A549 (cell line): ENCODE measurements around the gene ACTN1. TPM values are rescaled to one million over a fixed set of nuclear protein-coding genes. Genes with fewer than 3 reads are reported as not detected.

Experiments used
- ATAC-seq, 2 experiments: fragments of 200-7000 bp in 1 of 2; fragments of >200 bp in 1 of 2; cut with Nextera tagmentation in 1 of 2; cut with Tn5 transposase in 1 of 2; 3 replicates each; pipeline versions ENCODE4 v1.8.0 to v1.9.1; 2018 to 2020; ENCODE audit warnings: mild to moderate bottlenecking in 1 of 2, moderate library complexity in 1 of 2
- CTCF ChIA-PET: fragments of 300-600 bp; sonication (Branson Sonifier 250); formaldehyde crosslinking; extraction: SDS; loops from one replicate; lab custom pipeline; 2021; ENCODE audit warnings: antibody characterized with exemption, inconsistent platforms; lab: Yijun Ruan, JAX
- POLR2A ChIA-PET: fragments of 350-600 bp; formaldehyde crosslinking; extraction: SDS; loops from one replicate; lab custom pipeline; 2021; ENCODE audit warnings: antibody characterized with exemption, inconsistent platforms; lab: Yijun Ruan, JAX
- DNase-seq, 2 experiments: peaks; one replicate each; pipeline versions ENCODE4 v3.0.0 to v3.0.0-alpha.2; 2011 to 2016; ENCODE audit warnings: low read depth in 1 of 2, low spot score in 1 of 2
- FAIRE-seq: peaks from 2 replicates; lab custom pipeline; 2011; peaks lifted over from hg19 to GRCh38; lab: Jason Lieb, UNC
- H3K27ac ChIP-seq, 2 experiments: fragments of >200 bp; sonication (Bioruptor Twin); formaldehyde crosslinking; 3 replicates each; pipeline ENCODE4 v1.5.1; 2016 to 2017
- H3K4me1 ChIP-seq: fragments of >200 bp; sonication (Bioruptor Twin); formaldehyde crosslinking; 3 replicates; pipeline ENCODE4 v1.6.1; 2016
- H3K4me2 ChIP-seq: fragments of >200 bp; sonication (Bioruptor Twin); formaldehyde crosslinking; 3 replicates; pipeline ENCODE4 v1.6.1; 2016
- H3K4me3 ChIP-seq: fragments of >200 bp; sonication (Bioruptor Twin); formaldehyde crosslinking; 3 replicates; pipeline ENCODE4 v1.5.1; 2016
- H3K9me3 ChIP-seq: fragments of >200 bp; sonication (Bioruptor Twin); formaldehyde crosslinking; 3 replicates; pipeline ENCODE4 v1.6.1; 2016
- CHD2 ChIP-seq: fragments of 150-350 bp; IDR thresholded peaks from 2 replicates; pipeline ENCODE4 v1.6.1; 2014; ENCODE audit warnings: low read length; ENCODE audit not compliant: partially characterized antibody
- CHD4 ChIP-seq: fragments of 200-600 bp; sonication (generic); IDR thresholded peaks from 2 replicates; pipeline ENCODE4 v1.6.1; 2016; ENCODE audit warnings: antibody characterized with exemption, mild to moderate bottlenecking, borderline replicate concordance
- EHMT2 ChIP-seq: fragments of 200-600 bp; sonication (generic); IDR thresholded peaks from 2 replicates; pipeline ENCODE4 v1.6.1; 2016; ENCODE audit warnings: antibody characterized with exemption, low read depth, mild to moderate bottlenecking, moderate library complexity
- FOXS1 ChIP-seq: fragments of 250-450 bp; sonication (Bioruptor Pico); IDR thresholded peaks from 2 replicates; pipeline ENCODE4 v1.5.0; 2020; ENCODE audit warnings: mild to moderate bottlenecking, moderate library complexity
- HDAC2 ChIP-seq: fragments of 200-600 bp; sonication (generic); IDR thresholded peaks from 2 replicates; pipeline ENCODE4 v1.6.1; 2016
- HOXB13 ChIP-seq: fragments of 250-450 bp; sonication (Bioruptor Pico); IDR thresholded peaks from 2 replicates; pipeline ENCODE4 v1.5.0; 2020; ENCODE audit warnings: low read depth, mild to moderate bottlenecking, moderate library complexity
- HOXB5 ChIP-seq: fragments of 250-450 bp; sonication (Bioruptor Pico); IDR thresholded peaks from 2 replicates; pipeline ENCODE4 v1.5.0; 2020; ENCODE audit warnings: mild to moderate bottlenecking, moderate library complexity
- JUNB ChIP-seq: fragments of >200 bp; sonication (Bioruptor Twin); formaldehyde crosslinking; IDR thresholded peaks from 2 replicates; pipeline ENCODE4 v1.6.1; 2016
- MAFK ChIP-seq: fragments of 450-650 bp; IDR thresholded peaks from 2 replicates; pipeline ENCODE4 v1.6.1; 2014; ENCODE audit not compliant: partially characterized antibody
- MYC ChIP-seq: IDR thresholded peaks from 2 replicates; pipeline ENCODE4 v1.6.1; 2012; ENCODE audit warnings: mild to moderate bottlenecking, inconsistent platforms, low read length, improper control_type of control experiment, borderline replicate concordance
- RAD21 ChIP-seq, 2 experiments: fragments of >200 bp in 1 of 2; sonication (Bioruptor Twin) in 1 of 2; formaldehyde crosslinking in 1 of 2; IDR thresholded peaks in 1 of 2; conservative IDR thresholded peaks in 1 of 2; 2 replicates in 1 of 2; 3 replicates in 1 of 2; pipeline ENCODE4 v1.6.1; 2012 to 2018; ENCODE audit warnings: inconsistent platforms in 1 of 2
- RFX5 ChIP-seq: fragments of 450-650 bp; IDR thresholded peaks from 2 replicates; pipeline ENCODE4 v1.7.1; 2014; ENCODE audit warnings: antibody characterized with exemption, mild to moderate bottlenecking, moderate library complexity
- SREBF2 ChIP-seq: fragments of 450-650 bp; IDR thresholded peaks from 2 replicates; pipeline ENCODE4 v1.6.1; 2014; ENCODE audit warnings: mild to moderate bottlenecking, moderate library complexity
- ZFP36 ChIP-seq: fragments of 450-650 bp; IDR thresholded peaks from 2 replicates; pipeline ENCODE4 v1.6.1; 2014; ENCODE audit warnings: borderline replicate concordance; ENCODE audit not compliant: partially characterized antibody
- WGBS: methylation state at CpG from one replicate; pipeline ENCODE4 v1.1.6; 2017; ENCODE audit errors: missing lambda C conversion rate; 5-methylcytosine and 5-hydroxymethylcytosine counted together
- polyA plus RNA-seq, 4 experiments: library from polyadenylated mRNA; depleted of rRNA in 3 of 4; stranded (reverse); fragments of >200 nt; fragmentation: RNase III in 1 of 4; extraction: RNeasy Plus Mini Kit Qiagen cat#74134 plus additional on column Dnase treatment in 1 of 4; gene quantifications; 2 replicates in 3 of 4; 3 replicates in 1 of 4; pipeline ENCODE4 v1.2.3, GENCODE V29; 2011 to 2017
- TF ChIP-seq, protein P1 (sequence below): fragments of 200-600 bp; sonication (generic); IDR thresholded peaks from 2 replicates; pipeline ENCODE4 v1.6.1; 2016; ENCODE audit warnings: antibody characterized with exemption, mild to moderate bottlenecking, moderate library complexity
- TF ChIP-seq, protein P2 (sequence below): IDR thresholded peaks from 2 replicates; pipeline ENCODE4 v1.6.1; 2012
- TF ChIP-seq, protein P3 (sequence below): fragments of >200 bp; sonication (Bioruptor Twin); formaldehyde crosslinking; IDR thresholded peaks from 3 replicates; pipeline ENCODE4 v1.6.1; 2016
- TF ChIP-seq, protein P4 (sequence below): fragments of 250-450 bp; sonication (Bioruptor Pico); IDR thresholded peaks from 2 replicates; pipeline ENCODE4 v1.5.0; 2020; ENCODE audit warnings: low read depth, mild to moderate bottlenecking, moderate library complexity
- TF ChIP-seq, protein P5 (sequence below): IDR thresholded peaks from 2 replicates; pipeline ENCODE4 v1.6.1; 2012; ENCODE audit warnings: low read depth, borderline replicate concordance
- TF ChIP-seq, protein P6 (sequence below): fragments of >200 bp; sonication (Bioruptor Twin); formaldehyde crosslinking; IDR thresholded peaks from 2 replicates; pipeline ENCODE4 v1.6.1; 2016

ACTN1 gene
- polyA plus RNA-seq, 2 of the 4 experiments (the other 2 are of a cell fraction) = 208 to 245 TPM

DNA sequence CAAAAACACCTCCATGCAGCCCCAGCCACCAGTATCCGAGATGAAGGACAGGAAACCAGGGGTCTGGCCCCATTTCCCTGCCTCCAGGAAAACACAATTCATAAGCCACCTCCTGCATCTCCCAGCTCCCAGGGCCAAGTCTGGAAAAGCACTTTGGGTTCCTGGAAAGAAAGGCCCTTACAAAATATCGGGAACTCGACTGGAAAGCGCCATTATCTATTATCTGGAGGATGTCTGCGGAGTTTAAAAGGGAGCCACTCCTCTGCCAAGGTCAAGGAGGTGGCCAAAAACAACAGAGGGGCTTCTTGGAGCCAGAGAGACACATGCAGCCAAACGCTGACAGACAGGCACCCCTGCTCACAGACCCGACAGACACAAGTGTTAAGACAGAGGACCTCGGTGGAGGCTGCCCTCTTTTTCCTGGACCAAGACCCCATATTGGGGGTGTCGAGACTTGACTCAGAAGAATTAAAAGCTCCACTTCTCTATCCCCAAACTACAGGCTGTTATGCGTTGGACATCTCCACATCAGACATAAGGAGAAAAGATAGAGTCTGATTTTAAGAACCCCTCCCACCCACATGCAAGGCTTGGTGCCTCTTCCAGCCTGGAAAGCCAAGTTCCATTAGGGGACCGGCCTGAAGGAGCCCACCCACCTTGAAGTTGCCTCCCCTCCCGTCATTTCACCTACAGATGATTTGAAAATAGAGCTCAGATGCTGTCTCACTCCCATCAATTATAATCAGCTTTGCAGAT, 9.6 kb downstream of the ACTN1 start (continued):
- TF ChIP-seq, protein P1, sequence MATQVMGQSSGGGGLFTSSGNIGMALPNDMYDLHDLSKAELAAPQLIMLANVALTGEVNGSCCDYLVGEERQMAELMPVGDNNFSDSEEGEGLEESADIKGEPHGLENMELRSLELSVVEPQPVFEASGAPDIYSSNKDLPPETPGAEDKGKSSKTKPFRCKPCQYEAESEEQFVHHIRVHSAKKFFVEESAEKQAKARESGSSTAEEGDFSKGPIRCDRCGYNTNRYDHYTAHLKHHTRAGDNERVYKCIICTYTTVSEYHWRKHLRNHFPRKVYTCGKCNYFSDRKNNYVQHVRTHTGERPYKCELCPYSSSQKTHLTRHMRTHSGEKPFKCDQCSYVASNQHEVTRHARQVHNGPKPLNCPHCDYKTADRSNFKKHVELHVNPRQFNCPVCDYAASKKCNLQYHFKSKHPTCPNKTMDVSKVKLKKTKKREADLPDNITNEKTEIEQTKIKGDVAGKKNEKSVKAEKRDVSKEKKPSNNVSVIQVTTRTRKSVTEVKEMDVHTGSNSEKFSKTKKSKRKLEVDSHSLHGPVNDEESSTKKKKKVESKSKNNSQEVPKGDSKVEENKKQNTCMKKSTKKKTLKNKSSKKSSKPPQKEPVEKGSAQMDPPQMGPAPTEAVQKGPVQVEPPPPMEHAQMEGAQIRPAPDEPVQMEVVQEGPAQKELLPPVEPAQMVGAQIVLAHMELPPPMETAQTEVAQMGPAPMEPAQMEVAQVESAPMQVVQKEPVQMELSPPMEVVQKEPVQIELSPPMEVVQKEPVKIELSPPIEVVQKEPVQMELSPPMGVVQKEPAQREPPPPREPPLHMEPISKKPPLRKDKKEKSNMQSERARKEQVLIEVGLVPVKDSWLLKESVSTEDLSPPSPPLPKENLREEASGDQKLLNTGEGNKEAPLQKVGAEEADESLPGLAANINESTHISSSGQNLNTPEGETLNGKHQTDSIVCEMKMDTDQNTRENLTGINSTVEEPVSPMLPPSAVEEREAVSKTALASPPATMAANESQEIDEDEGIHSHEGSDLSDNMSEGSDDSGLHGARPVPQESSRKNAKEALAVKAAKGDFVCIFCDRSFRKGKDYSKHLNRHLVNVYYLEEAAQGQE = no peak
- TF ChIP-seq CHD4 = no peak
- TF ChIP-seq, protein P2, sequence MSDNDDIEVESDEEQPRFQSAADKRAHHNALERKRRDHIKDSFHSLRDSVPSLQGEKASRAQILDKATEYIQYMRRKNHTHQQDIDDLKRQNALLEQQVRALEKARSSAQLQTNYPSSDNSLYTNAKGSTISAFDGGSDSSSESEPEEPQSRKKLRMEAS = no peak

DNA sequence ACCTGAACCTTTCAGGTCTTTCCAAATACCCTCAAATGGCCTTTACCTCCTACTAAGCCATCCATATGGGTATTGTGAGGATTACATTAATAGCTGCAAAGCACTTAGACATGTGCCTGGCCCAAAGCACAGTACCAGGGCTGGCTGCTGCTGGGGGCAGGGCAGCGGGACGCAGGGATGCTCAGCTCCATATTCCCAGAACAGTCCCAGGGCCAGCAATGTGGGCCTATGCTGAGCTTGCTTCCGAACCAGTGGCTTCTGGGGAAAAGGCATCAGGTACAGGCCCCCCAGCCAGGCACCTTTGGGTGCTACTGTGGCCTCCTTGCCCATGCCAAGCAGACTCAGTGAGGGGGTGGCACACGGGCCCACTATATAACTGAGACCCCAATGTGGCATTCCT, 10.4 kb downstream of the ACTN1 start:
- ChIA-PET POLR2A (no interaction called here), CTCF (interaction anchor here (1.2 to 2.9 kb wide), 4 partner anchors 9 to 57 kb away, joined by 4 to 10 read pairs (median 8); no protein-coding TSS in a partner anchor)
- H3K4me3 ChIP-seq = no peak overlapping the region
- H3K4me2 ChIP-seq = 0 out of 3 replicates have a peak overlapping the region, but pooled peaks have one; percentile 13
- ATAC-seq = no peak
- 84% methylated on average over 3 of the region's 4 CpGs for WGBS
- H3K4me1 ChIP-seq = peaks cover 99% of the 10 kb centered on the region
- TF ChIP-seq RFX5 (no peak), HOXB5 (CRISPR knock-in tag) (no peak), MAFK (no peak), EHMT2 (no peak), FOXS1 (CRISPR knock-in tag) (no peak), SREBF2 (no peak), HOXB13 (CRISPR knock-in tag) (no peak), CHD2 (no peak), JUNB (no peak)
- TF ChIP-seq, protein P3, sequence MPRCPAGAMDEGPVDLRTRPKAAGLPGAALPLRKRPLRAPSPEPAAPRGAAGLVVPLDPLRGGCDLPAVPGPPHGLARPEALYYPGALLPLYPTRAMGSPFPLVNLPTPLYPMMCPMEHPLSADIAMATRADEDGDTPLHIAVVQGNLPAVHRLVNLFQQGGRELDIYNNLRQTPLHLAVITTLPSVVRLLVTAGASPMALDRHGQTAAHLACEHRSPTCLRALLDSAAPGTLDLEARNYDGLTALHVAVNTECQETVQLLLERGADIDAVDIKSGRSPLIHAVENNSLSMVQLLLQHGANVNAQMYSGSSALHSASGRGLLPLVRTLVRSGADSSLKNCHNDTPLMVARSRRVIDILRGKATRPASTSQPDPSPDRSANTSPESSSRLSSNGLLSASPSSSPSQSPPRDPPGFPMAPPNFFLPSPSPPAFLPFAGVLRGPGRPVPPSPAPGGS = no peak
- H3K27ac ChIP-seq = 0 out of 6 replicates have a peak overlapping the region, but pooled peaks of 1 of the 2 experiments have one; percentile 15
- FAIRE-seq = no peak
- no peak for DNase-seq
- H3K9me3 ChIP-seq = no peaks in the 10 kb centered on the region

DNA sequence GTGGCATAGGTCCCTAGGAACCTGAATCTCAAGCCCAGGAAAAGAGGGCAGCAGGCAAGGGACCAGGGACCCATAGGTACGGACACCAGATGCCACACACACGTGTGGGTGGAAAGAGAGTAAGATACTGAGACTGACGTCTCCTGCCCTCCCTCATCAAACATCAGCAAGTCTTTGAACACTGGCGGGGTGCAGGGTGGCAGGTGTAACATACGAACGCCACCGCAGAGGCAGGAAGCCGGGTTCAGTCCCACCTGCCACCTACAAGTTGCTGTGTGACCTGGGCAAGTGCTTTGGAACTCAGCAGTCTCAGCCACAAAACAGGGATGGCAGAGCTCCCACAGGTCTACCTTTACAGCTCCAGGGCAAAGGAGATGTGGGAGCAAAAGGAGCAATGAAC, 11.1 kb downstream of the ACTN1 start:
- Histone ChIP-seq H3K9me3 (no peaks in the 10 kb centered on the region), H3K4me3 (no peak overlapping the region), H3K4me1 (peaks cover 99% of the 10 kb centered on the region), H3K27ac (peak overlapping the region in 1 of 2 experiments; percentile 18; a peak in 1 of 6 replicates), H3K4me2 (peak overlapping the region; percentile 13; the same call in 1 of the 3 replicates)
- CTCF ChIA-PET = interaction anchor here (0.6 to 2.9 kb wide), 4 partner anchors 9 to 30 kb away, joined by 3 to 10 read pairs (median 6); no protein-coding TSS in a partner anchor
- POLR2A ChIA-PET = no interaction called here
- FAIRE-seq = no peak
- ATAC-seq = no peak
- no peak for DNase-seq
- WGBS = 91% methylated on average over 8 of the region's 8 CpGs
- TF ChIP-seq, protein P4, sequence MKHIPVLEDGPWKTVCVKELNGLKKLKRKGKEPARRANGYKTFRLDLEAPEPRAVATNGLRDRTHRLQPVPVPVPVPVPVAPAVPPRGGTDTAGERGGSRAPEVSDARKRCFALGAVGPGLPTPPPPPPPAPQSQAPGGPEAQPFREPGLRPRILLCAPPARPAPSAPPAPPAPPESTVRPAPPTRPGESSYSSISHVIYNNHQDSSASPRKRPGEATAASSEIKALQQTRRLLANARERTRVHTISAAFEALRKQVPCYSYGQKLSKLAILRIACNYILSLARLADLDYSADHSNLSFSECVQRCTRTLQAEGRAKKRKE = no peak
- TF ChIP-seq HDAC2 (no peak), RAD21 (conservative IDR thresholded peaks at IDR 0.05 in 1 of 2, IDR thresholded peaks at IDR 0.05 in 1 of 2) (no peak), ZFP36 (no peak), MYC (no peak), EHMT2 (no peak), SREBF2 (no peak)
- TF ChIP-seq, protein P5, sequence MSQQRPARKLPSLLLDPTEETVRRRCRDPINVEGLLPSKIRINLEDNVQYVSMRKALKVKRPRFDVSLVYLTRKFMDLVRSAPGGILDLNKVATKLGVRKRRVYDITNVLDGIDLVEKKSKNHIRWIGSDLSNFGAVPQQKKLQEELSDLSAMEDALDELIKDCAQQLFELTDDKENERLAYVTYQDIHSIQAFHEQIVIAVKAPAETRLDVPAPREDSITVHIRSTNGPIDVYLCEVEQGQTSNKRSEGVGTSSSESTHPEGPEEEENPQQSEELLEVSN = no peak
- TF ChIP-seq, protein P1 = no peak
- TF ChIP-seq, protein P6, sequence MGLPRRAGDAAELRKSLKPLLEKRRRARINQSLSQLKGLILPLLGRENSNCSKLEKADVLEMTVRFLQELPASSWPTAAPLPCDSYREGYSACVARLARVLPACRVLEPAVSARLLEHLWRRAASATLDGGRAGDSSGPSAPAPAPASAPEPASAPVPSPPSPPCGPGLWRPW = no peak
